Endodermal cell (in vitro differentiated cells): ENCODE data around the gene MPP7. TPM values are rescaled to one million over a fixed set of nuclear protein-coding genes. Genes with fewer than 3 reads are reported as not detected.
"Not testable (repeated sequence)": the region's sequence is repeated elsewhere in the genome, so short reads cannot be mapped to it uniquely, and the experiment has no call there.

Source experiments
- DNase-seq: peaks from one replicate; pipeline ENCODE4 v3.0.0-alpha.2; 2017
- H3K27ac ChIP-seq: 2 replicates; pipeline ENCODE4 v1.5.1; 2013; ENCODE audit warnings: mild to moderate bottlenecking, low read depth, low read length, moderate library complexity
- H3K27me3 ChIP-seq: 2 replicates; pipeline ENCODE4 v1.6.1; 2013; ENCODE audit warnings: mild to moderate bottlenecking, low read length, moderate library complexity; ENCODE audit not compliant: insufficient read depth, control insufficient read depth, poor library complexity, severe bottlenecking
- H3K36me3 ChIP-seq: 2 replicates; pipeline ENCODE4 v1.7.0; 2013; ENCODE audit warnings: mild to moderate bottlenecking, low read length, moderate library complexity; ENCODE audit not compliant: control insufficient read depth, insufficient read depth
- H3K4me1 ChIP-seq: one replicate; pipeline ENCODE4 v1.7.0; 2013; ENCODE audit warnings: low read length; ENCODE audit not compliant: control insufficient read depth, insufficient read depth
- H3K4me3 ChIP-seq: 2 replicates; pipeline ENCODE4 v1.5.1; 2013; ENCODE audit warnings: mild to moderate bottlenecking, low read length, moderate library complexity
- H3K9ac ChIP-seq: 2 replicates; pipeline ENCODE4 v1.6.1; 2013; ENCODE audit warnings: mild to moderate bottlenecking, low read length, moderate library complexity; ENCODE audit not compliant: poor library complexity, severe bottlenecking; ENCODE audit errors: extremely low read depth
- H3K9me3 ChIP-seq: 2 replicates; pipeline ENCODE4 v1.6.1; 2013; ENCODE audit warnings: mild to moderate bottlenecking, low read length, moderate library complexity; ENCODE audit not compliant: control insufficient read depth
- H3K27ac Mint-ChIP-seq: 2 replicates; pipeline ENCODE4 v1.8.0; 2020; ENCODE audit warnings: mixed read lengths
- H3K27me3 Mint-ChIP-seq: 2 replicates; pipeline ENCODE4 v1.8.0; 2021; ENCODE audit warnings: mild to moderate bottlenecking, mixed read lengths; ENCODE audit not compliant: insufficient read depth
- H3K36me3 Mint-ChIP-seq: 2 replicates; pipeline ENCODE4 v1.8.0; 2020; ENCODE audit warnings: low read depth, mixed read lengths
- H3K4me1 Mint-ChIP-seq: 2 replicates; pipeline ENCODE4 v1.8.0; 2020; ENCODE audit warnings: mixed read lengths
- H3K4me3 Mint-ChIP-seq: 2 replicates; pipeline ENCODE4 v1.8.0; 2020; ENCODE audit warnings: mild to moderate bottlenecking, moderate library complexity, mixed read lengths
- H3K9me3 Mint-ChIP-seq: 2 replicates; pipeline ENCODE4 v1.8.0; 2020; ENCODE audit warnings: mild to moderate bottlenecking, mixed read lengths
- CTCF ChIP-seq: fragments of 200-600 bp; sonication (generic); conservative IDR thresholded peaks from 2 replicates; pipeline ENCODE4 v1.5.0; 2021; ENCODE audit warnings: antibody characterized with exemption, mild to moderate bottlenecking
- WGBS, 2 experiments: methylation state at CpG; one replicate each; pipeline versions ENCODE4 v1.1.5 to v1.1.7; 2013; ENCODE audit warnings: missing lambda C conversion rate in 2 of 2, mixed read lengths in 1 of 2; ENCODE audit not compliant: insufficient coverage in 1 of 2, insufficient read length in 1 of 2; 5-methylcytosine and 5-hydroxymethylcytosine counted together
- total RNA-seq, 2 donors: library from RNA; stranded (reverse); fragmentation: NEBNext Ultra II Directional in 1 of 2; extraction: Animal tissue kit (Norgen Biotek cat#: 25700) in 1 of 2; gene quantifications; 2 replicates in 1 of 2; 3 replicates in 1 of 2; pipeline ENCODE4 v1.2.1, GENCODE V29; 2021

Gene MPP7
- total RNA-seq, 2 donors from 2014 or later, result 5.5 to 7.7 TPM

GRCh38 chr10:28343252-28343651 is 40.4 kb upstream of the MPP7 start:
- DNase-seq, result no peak
- peaks cover 19% of the 10 kb centered on the region for H3K9me3 Mint-ChIP-seq
- no peaks in the 10 kb centered on the region for H3K27me3 ChIP-seq
- peaks cover 5% of the 10 kb centered on the region for H3K27me3 Mint-ChIP-seq
- H3K4me3 ChIP-seq, result no peak overlapping the region
- H3K27ac ChIP-seq, result no peak overlapping the region
- no peaks in the 10 kb centered on the region for H3K36me3 ChIP-seq
- H3K36me3 Mint-ChIP-seq, result no peaks in the 10 kb centered on the region
- H3K27ac Mint-ChIP-seq, result no peak overlapping the region
- H3K9ac ChIP-seq, result no peak overlapping the region
- H3K4me1 Mint-ChIP-seq, result no peaks in the 10 kb centered on the region
- H3K9me3 ChIP-seq, result no peaks in the 10 kb centered on the region
- TF ChIP-seq CTCF, result no peak
- H3K4me1 ChIP-seq, result no peaks in the 10 kb centered on the region
- WGBS, 2 experiments, result 73 to 96% methylated on average over 1 to 2 of the region's 2 CpGs
- H3K4me3 Mint-ChIP-seq, result no peak overlapping the region

- H3K36me3 ChIP-seq, H3K27ac Mint-ChIP-seq, H3K27me3 ChIP-seq, H3K4me1 ChIP-seq, H3K9ac ChIP-seq, H3K27me3 Mint-ChIP-seq, H3K4me3 ChIP-seq, H3K9me3 ChIP-seq, H3K4me1 Mint-ChIP-seq, DNase-seq, H3K27ac ChIP-seq, H3K36me3 Mint-ChIP-seq, H3K4me3 Mint-ChIP-seq: not testable (repeated sequence)
- 89 to 100% methylated on average over 2 to 5 of the region's 5 CpGs for WGBS, 2 experiments
- peaks cover 12% of the 10 kb centered on the region for H3K9me3 Mint-ChIP-seq
These were observed 38.8 kb upstream of the MPP7 start for GRCh38 chr10:28341679-28342078.

- no peaks in the 10 kb centered on the region for H3K9me3 ChIP-seq
- H3K36me3 Mint-ChIP-seq, result no peaks in the 10 kb centered on the region
- no peak overlapping the region for H3K27ac Mint-ChIP-seq
These were observed 29.9 kb upstream of the MPP7 start for GRCh38 chr10:28332726-28333125.

More at GRCh38 chr10:28332726-28333125, 29.9 kb upstream of the MPP7 start:
- Mint-ChIP-seq H3K4me1 (no peaks in the 10 kb centered on the region), H3K4me3 (no peak overlapping the region), H3K9me3 (no peaks in the 10 kb centered on the region), H3K27me3 (peaks cover 3% of the 10 kb centered on the region)
- DNase-seq, result no peak
- H3K4me3 ChIP-seq, result no peak overlapping the region
- no peaks in the 10 kb centered on the region for H3K4me1 ChIP-seq
- H3K36me3 ChIP-seq, result no peaks in the 10 kb centered on the region
- no peaks in the 10 kb centered on the region for H3K27me3 ChIP-seq
- H3K27ac ChIP-seq, result no peak overlapping the region
- no peak overlapping the region for H3K9ac ChIP-seq
- no peak for TF ChIP-seq CTCF
- 67 to 92% methylated on average over 1 to 2 of the region's 2 CpGs for WGBS, 2 experiments
